Astrocyte (in vitro differentiated cells and primary cell): ENCODE measurements around the gene CFAP20. TPM values are rescaled to one million over a fixed set of nuclear protein-coding genes. Genes with fewer than 3 reads are reported as not detected.

ENCODE experiments used
- DNase-seq: peaks from one replicate; pipeline ENCODE4 v3.0.0-alpha.2; 2010; ENCODE audit warnings: low read depth
- FAIRE-seq: peaks from 2 replicates; lab custom pipeline; 2011; peaks lifted over from hg19 to GRCh38; lab: Jason Lieb, UNC
- H2AFZ ChIP-seq: 2 replicates; pipeline ENCODE4 v1.6.0; 2012; ENCODE audit warnings: low read depth, low read length, inconsistent platforms
- H3K27ac ChIP-seq: 2 replicates; pipeline ENCODE4 v1.5.1; 2011; ENCODE audit warnings: low read depth, low read length, inconsistent platforms
- H3K27me3 ChIP-seq: 2 replicates; pipeline ENCODE4 v1.6.0; 2011; ENCODE audit warnings: low read length, inconsistent platforms; ENCODE audit not compliant: insufficient read depth
- H3K36me3 ChIP-seq: 2 replicates; pipeline ENCODE4 v1.5.1; 2011; ENCODE audit warnings: low read length, inconsistent platforms; ENCODE audit not compliant: insufficient read depth
- H3K4me1 ChIP-seq: 2 replicates; pipeline ENCODE4 v1.5.1; 2011; ENCODE audit warnings: low read length, inconsistent platforms; ENCODE audit not compliant: insufficient read depth
- H3K4me2 ChIP-seq: 2 replicates; pipeline ENCODE4 v1.6.0; 2012; ENCODE audit warnings: low read length, inconsistent platforms
- H3K4me3 ChIP-seq: 2 replicates; pipeline ENCODE4 v1.5.1; 2011; ENCODE audit warnings: low read depth, mild to moderate bottlenecking, low read length, inconsistent platforms; ENCODE audit not compliant: insufficient read depth
- H3K79me2 ChIP-seq: 2 replicates; pipeline ENCODE4 v1.6.0; 2012; ENCODE audit warnings: mild to moderate bottlenecking, low read length, inconsistent platforms; ENCODE audit not compliant: insufficient read depth
- H3K9ac ChIP-seq: 2 replicates; pipeline ENCODE4 v1.6.0; 2012; ENCODE audit warnings: mild to moderate bottlenecking, low read length, inconsistent platforms
- H3K9me3 ChIP-seq: 2 replicates; pipeline ENCODE4 v1.5.1; 2012; ENCODE audit warnings: low read depth, mild to moderate bottlenecking, low read length, inconsistent platforms; ENCODE audit not compliant: insufficient read depth
- H4K20me1 ChIP-seq: 2 replicates; pipeline ENCODE4 v1.6.0; 2012; ENCODE audit warnings: low read length, inconsistent platforms; ENCODE audit not compliant: insufficient read depth
- H3K27ac Mint-ChIP-seq: one replicate; pipeline ENCODE4 v1.8.0; 2021; ENCODE audit warnings: mild to moderate bottlenecking, mixed read lengths; ENCODE audit not compliant: unreplicated experiment
- H3K27me3 Mint-ChIP-seq: one replicate; pipeline ENCODE4 v1.8.0; 2021; ENCODE audit warnings: low read depth, mixed read lengths; ENCODE audit not compliant: unreplicated experiment
- H3K36me3 Mint-ChIP-seq: one replicate; pipeline ENCODE4 v1.8.0; 2021; ENCODE audit warnings: low read depth, mixed read lengths; ENCODE audit not compliant: unreplicated experiment
- H3K4me1 Mint-ChIP-seq: one replicate; pipeline ENCODE4 v1.8.0; 2021; ENCODE audit warnings: low read depth, mixed read lengths; ENCODE audit not compliant: unreplicated experiment
- H3K4me3 Mint-ChIP-seq: one replicate; pipeline ENCODE4 v1.8.0; 2021; ENCODE audit warnings: mild to moderate bottlenecking, moderate library complexity, mixed read lengths; ENCODE audit not compliant: unreplicated experiment
- H3K9me3 Mint-ChIP-seq: one replicate; pipeline ENCODE4 v1.8.0; 2021; ENCODE audit warnings: mild to moderate bottlenecking, mixed read lengths; ENCODE audit not compliant: unreplicated experiment
- EZH2 ChIP-seq: IDR thresholded peaks from 2 replicates; pipeline ENCODE4 v1.6.1; 2012; ENCODE audit warnings: mild to moderate bottlenecking, low read length, inconsistent platforms; ENCODE audit not compliant: insufficient read depth
- total RNA-seq: library from RNA; stranded (reverse); gene quantifications from 2 replicates; pipeline ENCODE4 v1.2.1, GENCODE V29; 2021
- TF ChIP-seq, protein P1 (sequence below): IDR thresholded peaks from 2 replicates; pipeline ENCODE4 v1.5.1; 2011; ENCODE audit warnings: low read depth, mild to moderate bottlenecking, inconsistent platforms, low read length, moderate library complexity; ENCODE audit not compliant: insufficient read depth

Gene CFAP20
- total RNA-seq, 1 donor from 2014 or later = 43.6 TPM

DNA sequence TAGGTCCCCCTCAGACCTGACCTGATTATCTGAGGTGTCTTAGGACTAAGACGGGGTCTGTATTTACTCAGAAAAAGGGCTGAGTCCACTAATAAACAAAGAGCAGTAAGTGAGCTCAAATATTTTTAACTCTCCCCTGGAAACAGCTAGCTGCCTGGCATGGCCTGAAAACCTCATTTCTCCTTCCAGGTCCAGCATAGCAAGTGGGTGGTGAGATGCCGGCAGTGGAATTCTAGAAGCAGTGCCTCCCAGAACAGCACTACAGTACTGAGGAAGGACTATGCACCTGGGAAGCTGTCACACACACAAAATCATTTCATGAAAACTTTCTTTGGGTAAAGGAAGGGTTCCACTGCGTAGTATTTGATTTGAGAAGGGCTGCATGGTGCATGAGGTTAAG lies 29.5 kb upstream of the CFAP20 start:
- no peak overlapping the region for H2AFZ ChIP-seq
- Mint-ChIP-seq H3K9me3 (no peaks in the 10 kb centered on the region), H3K4me3 (no peak overlapping the region), H3K4me1 (no peaks in the 10 kb centered on the region), H3K27me3 (no peaks in the 10 kb centered on the region), H3K27ac (no peak overlapping the region), H3K36me3 (peaks cover 18% of the 10 kb centered on the region)
- FAIRE-seq = no peak
- DNase-seq = no peak
- no peak overlapping the region for H3K27ac ChIP-seq
- H3K79me2 ChIP-seq = no peaks in the 10 kb centered on the region
- TF ChIP-seq, protein P1, sequence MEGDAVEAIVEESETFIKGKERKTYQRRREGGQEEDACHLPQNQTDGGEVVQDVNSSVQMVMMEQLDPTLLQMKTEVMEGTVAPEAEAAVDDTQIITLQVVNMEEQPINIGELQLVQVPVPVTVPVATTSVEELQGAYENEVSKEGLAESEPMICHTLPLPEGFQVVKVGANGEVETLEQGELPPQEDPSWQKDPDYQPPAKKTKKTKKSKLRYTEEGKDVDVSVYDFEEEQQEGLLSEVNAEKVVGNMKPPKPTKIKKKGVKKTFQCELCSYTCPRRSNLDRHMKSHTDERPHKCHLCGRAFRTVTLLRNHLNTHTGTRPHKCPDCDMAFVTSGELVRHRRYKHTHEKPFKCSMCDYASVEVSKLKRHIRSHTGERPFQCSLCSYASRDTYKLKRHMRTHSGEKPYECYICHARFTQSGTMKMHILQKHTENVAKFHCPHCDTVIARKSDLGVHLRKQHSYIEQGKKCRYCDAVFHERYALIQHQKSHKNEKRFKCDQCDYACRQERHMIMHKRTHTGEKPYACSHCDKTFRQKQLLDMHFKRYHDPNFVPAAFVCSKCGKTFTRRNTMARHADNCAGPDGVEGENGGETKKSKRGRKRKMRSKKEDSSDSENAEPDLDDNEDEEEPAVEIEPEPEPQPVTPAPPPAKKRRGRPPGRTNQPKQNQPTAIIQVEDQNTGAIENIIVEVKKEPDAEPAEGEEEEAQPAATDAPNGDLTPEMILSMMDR = no peak
- TF ChIP-seq EZH2 = no peak
- no peak overlapping the region for H3K4me3 ChIP-seq
- no peaks in the 10 kb centered on the region for H3K27me3 ChIP-seq
- no peak overlapping the region for H3K9ac ChIP-seq
- no peaks in the 10 kb centered on the region for H3K4me1 ChIP-seq
- peaks cover 30% of the 10 kb centered on the region for H3K36me3 ChIP-seq
- H3K9me3 ChIP-seq = no peaks in the 10 kb centered on the region
- no peak overlapping the region for H3K4me2 ChIP-seq
- no peaks in the 10 kb centered on the region for H4K20me1 ChIP-seq

DNA sequence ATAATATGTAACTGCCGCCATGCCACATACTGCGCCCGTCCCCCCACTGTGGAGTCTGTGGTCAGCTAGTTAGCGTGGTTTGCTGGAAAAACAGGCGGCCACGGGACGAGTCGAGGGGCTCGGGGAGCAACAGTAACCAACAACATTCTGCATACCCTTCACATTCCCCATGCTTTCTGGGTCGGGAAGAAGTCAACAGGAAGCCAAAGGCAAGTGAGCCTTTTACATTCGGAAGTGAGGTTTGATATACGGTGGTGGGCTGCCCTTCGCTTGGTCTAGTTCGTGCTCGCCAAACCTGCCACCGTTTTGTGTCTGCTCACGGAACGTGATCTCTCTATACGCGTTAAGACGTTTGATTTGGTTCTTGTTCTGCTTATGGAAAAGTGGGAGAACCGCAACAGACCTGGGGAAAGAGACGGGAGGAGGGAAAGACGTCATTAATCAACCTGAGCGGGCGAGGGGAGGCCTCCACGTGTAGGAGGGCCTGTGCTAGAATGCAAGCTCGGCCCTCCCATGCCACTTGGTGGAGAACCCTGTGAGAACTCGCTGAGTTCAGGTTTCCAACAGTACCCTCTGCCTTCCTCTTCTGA lies 28.9 kb upstream of the CFAP20 start:
- Histone ChIP-seq H3K27me3 (no peaks in the 10 kb centered on the region), H3K27ac (no peak overlapping the region), H3K79me2 (no peaks in the 10 kb centered on the region), H3K4me1 (no peaks in the 10 kb centered on the region), H3K4me2 (no peak overlapping the region), H2AFZ (no peak overlapping the region), H3K9me3 (no peaks in the 10 kb centered on the region), H3K4me3 (no peak overlapping the region), H4K20me1 (no peaks in the 10 kb centered on the region), H3K36me3 (peaks cover 23% of the 10 kb centered on the region), H3K9ac (no peak overlapping the region)
- DNase-seq (no peak), FAIRE-seq (no peak)
- TF ChIP-seq, protein P1 = no peak
- TF ChIP-seq EZH2 = no peak
- no peaks in the 10 kb centered on the region for H3K9me3 Mint-ChIP-seq
- no peak overlapping the region for H3K27ac Mint-ChIP-seq
- H3K36me3 Mint-ChIP-seq = peaks cover 17% of the 10 kb centered on the region
- H3K27me3 Mint-ChIP-seq = no peaks in the 10 kb centered on the region
- H3K4me1 Mint-ChIP-seq = no peaks in the 10 kb centered on the region
- H3K4me3 Mint-ChIP-seq = no peak overlapping the region

DNA sequence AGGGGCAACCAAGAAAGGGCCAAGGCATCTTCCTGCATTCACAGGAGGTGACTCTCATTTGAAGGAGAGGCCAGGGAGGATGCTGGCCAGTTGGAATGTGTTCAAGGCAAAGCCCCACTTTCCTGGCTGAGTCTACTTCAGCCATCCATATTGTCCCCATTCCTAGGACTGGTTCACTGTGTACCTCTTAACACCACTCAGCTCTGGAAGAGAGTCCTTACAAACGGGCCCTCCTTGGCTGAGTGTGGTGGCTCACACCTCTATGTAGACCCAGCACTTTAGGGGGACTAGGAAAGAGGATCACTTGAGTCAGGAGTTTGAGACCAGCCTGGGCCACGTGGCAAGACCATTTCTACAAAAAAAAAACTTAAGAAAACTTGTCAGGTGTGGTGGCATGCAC lies 28.1 kb upstream of the CFAP20 start:
- Mint-ChIP-seq H3K4me3 (no peak overlapping the region), H3K4me1 (no peaks in the 10 kb centered on the region), H3K27me3 (no peaks in the 10 kb centered on the region), H3K27ac (no peak overlapping the region), H3K9me3 (no peaks in the 10 kb centered on the region), H3K36me3 (peaks cover 15% of the 10 kb centered on the region)
- H2AFZ ChIP-seq = no peak overlapping the region
- H3K4me1 ChIP-seq = no peaks in the 10 kb centered on the region
- no peak overlapping the region for H3K27ac ChIP-seq
- no peaks in the 10 kb centered on the region for H3K9me3 ChIP-seq
- H3K36me3 ChIP-seq = peaks cover 18% of the 10 kb centered on the region
- no peaks in the 10 kb centered on the region for H4K20me1 ChIP-seq
- H3K9ac ChIP-seq = no peak overlapping the region
- no peak for DNase-seq
- H3K79me2 ChIP-seq = no peaks in the 10 kb centered on the region
- no peak for FAIRE-seq
- H3K4me2 ChIP-seq = no peak overlapping the region
- H3K4me3 ChIP-seq = no peak overlapping the region
- H3K27me3 ChIP-seq = no peaks in the 10 kb centered on the region
- TF ChIP-seq, protein P1 = no peak
- no peak for TF ChIP-seq EZH2
